Peyer's patch (tissue), 4 donors: ENCODE measurements around the gene HS3ST1. TPM values are rescaled to one million over a fixed set of nuclear protein-coding genes. Genes with fewer than 3 reads are reported as not detected.
A peak's percentile ranks its signal among the peaks of the same experiment; 100 is the strongest.

Experiments
- DNase-seq, 3 donors: peaks; one replicate each; pipeline ENCODE4 v3.0.0-alpha.2; 2017 to 2019
- H3K27ac ChIP-seq, 4 donors: fragments of 200-600 bp; sonication (generic); one replicate each; pipeline ENCODE4 v1.5.1; 2016 to 2019
- H3K27me3 ChIP-seq, 2 donors: fragments of 200-600 bp; sonication (generic); one replicate each; pipeline ENCODE4 v1.5.1; 2019
- H3K36me3 ChIP-seq, 3 donors: fragments of 200-600 bp; sonication (generic); one replicate each; pipeline ENCODE4 v1.5.1; 2016 to 2019
- H3K4me1 ChIP-seq, 4 donors: fragments of 200-600 bp; sonication (generic); one replicate each; pipeline ENCODE4 v1.5.1; 2016 to 2019
- H3K4me3 ChIP-seq, 4 donors: fragments of 200-600 bp; sonication (generic); 1 replicate in 3 of 4; 2 replicates in 1 of 4; pipeline ENCODE4 v1.5.1; 2016 to 2019; ENCODE audit warnings: mild to moderate bottlenecking in 1 of 4
- H3K9me3 ChIP-seq, 4 donors: fragments of 200-600 bp; sonication (generic); one replicate each; pipeline ENCODE4 v1.5.1; 2016 to 2019; ENCODE audit warnings: mild to moderate bottlenecking in 1 of 4
- POLR2A ChIP-seq, 2 donors: fragments of 450-650 bp; IDR thresholded peaks; one replicate each; pipeline ENCODE4 v1.5.1; 2017; ENCODE audit warnings: antibody characterized with exemption in 2 of 2, mild to moderate bottlenecking in 2 of 2, moderate library complexity in 2 of 2
- total RNA-seq, 4 donors: library from RNA; depleted of rRNA; stranded (reverse); fragments of >200 nt; gene quantifications; one replicate each; pipeline ENCODE4 v1.1.0, GENCODE V29; 2016
- TF ChIP-seq, protein P1 (sequence below), 6 experiments: fragments of 450-650 bp in 4 of 6; fragments of 200-600 bp in 2 of 6; sonication (generic) in 1 of 6; IDR thresholded peaks; one replicate each; pipeline ENCODE4 v1.5.1; 2017 to 2019; ENCODE audit warnings: antibody characterized with exemption in 6 of 6, mild to moderate bottlenecking in 3 of 6, moderate library complexity in 1 of 6

The HS3ST1 gene
- 10 to 100 TPM in 1 of 4 donors, 1 to 10 TPM in 3; 1.3 to 15.9 (median 3.0) TPM for total RNA-seq

DNA sequence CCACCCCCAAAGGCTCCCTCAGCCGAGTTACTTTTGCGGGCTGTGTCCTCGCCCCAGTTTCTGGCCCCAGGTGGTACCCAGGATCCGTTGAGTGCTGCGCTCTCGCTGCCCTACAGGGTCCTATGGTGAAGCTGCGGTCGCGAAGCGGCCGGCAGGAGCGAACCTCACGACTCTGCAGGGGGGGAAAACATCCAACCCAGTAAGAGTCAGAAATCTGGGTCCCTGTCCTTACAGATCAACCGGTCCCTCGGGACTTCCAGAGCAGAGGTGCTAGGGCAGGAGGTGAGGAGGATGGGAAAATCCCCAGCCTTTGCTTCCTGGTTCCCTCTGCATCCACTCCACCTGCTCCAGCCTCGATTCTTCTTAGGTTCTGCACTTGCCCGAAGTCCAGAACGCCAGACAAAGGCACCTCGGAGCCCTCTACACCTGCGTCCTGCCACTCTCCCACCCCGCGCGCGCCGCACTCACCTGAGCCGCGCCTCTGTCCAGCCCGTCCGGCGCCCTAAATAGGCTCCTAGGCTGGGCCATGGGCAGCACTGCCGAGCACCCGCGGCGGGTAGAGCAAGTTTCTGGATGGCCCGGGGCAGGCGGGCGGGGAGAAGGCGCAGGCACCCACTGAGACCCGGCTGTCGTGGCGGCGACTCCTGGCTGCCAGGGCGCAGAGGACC lies at the start of gene HS3ST1:
TSS of gene HS3ST1 (minus strand) at position 664 of the 668 bp plus-strand sequence. CDS start 28,889 bp downstream, outside the sequence.
- Histone ChIP-seq H3K36me3 (no peaks in the 10 kb centered on the region), H3K4me3 (peak within 1 kb of the TSS; percentile 54 to 76 (median 67)), H3K27ac (peak within 1 kb of the TSS; percentile 74 to 93 (median 82)), H3K4me1 (peaks cover 0 to 13% (median 0%) of the 10 kb centered on the region in 4 donors), H3K27me3 (no peaks in the 10 kb centered on the region), H3K9me3 (no peaks in the 10 kb centered on the region)
- peak in 1 of 3 donors; percentile 28 for DNase-seq
- TF ChIP-seq POLR2A (IDR thresholded peaks at IDR 0.05), result no peak
- TF ChIP-seq, protein P1, sequence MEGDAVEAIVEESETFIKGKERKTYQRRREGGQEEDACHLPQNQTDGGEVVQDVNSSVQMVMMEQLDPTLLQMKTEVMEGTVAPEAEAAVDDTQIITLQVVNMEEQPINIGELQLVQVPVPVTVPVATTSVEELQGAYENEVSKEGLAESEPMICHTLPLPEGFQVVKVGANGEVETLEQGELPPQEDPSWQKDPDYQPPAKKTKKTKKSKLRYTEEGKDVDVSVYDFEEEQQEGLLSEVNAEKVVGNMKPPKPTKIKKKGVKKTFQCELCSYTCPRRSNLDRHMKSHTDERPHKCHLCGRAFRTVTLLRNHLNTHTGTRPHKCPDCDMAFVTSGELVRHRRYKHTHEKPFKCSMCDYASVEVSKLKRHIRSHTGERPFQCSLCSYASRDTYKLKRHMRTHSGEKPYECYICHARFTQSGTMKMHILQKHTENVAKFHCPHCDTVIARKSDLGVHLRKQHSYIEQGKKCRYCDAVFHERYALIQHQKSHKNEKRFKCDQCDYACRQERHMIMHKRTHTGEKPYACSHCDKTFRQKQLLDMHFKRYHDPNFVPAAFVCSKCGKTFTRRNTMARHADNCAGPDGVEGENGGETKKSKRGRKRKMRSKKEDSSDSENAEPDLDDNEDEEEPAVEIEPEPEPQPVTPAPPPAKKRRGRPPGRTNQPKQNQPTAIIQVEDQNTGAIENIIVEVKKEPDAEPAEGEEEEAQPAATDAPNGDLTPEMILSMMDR (IDR thresholded peaks at IDR 0.05), result no peak

GRCh38 chr4:11475871-11476270 lies 47.2 kb upstream of the HS3ST1 start:
- Histone ChIP-seq H3K27ac (no peak overlapping the region), H3K4me3 (no peak overlapping the region), H3K36me3 (no peaks in the 10 kb centered on the region), H3K9me3 (no peaks in the 10 kb centered on the region), H3K27me3 (no peaks in the 10 kb centered on the region), H3K4me1 (no peaks in the 10 kb centered on the region)
- TF ChIP-seq, protein P1 (IDR thresholded peaks at IDR 0.05), result no peak
- no peak for TF ChIP-seq POLR2A (IDR thresholded peaks at IDR 0.05)
- no peak for DNase-seq

GRCh38 chr4:11474146-11474545 lies 45.5 kb upstream of the HS3ST1 start:
- no peaks in the 10 kb centered on the region for H3K36me3 ChIP-seq
- no peaks in the 10 kb centered on the region for H3K9me3 ChIP-seq
- DNase-seq, result no peak
- TF ChIP-seq POLR2A (IDR thresholded peaks at IDR 0.05), result no peak
- TF ChIP-seq, protein P1 (IDR thresholded peaks at IDR 0.05), result no peak
- H3K27me3 ChIP-seq, result no peaks in the 10 kb centered on the region
- no peak overlapping the region for H3K4me3 ChIP-seq
- H3K27ac ChIP-seq, result no peak overlapping the region
- no peaks in the 10 kb centered on the region for H3K4me1 ChIP-seq

DNA sequence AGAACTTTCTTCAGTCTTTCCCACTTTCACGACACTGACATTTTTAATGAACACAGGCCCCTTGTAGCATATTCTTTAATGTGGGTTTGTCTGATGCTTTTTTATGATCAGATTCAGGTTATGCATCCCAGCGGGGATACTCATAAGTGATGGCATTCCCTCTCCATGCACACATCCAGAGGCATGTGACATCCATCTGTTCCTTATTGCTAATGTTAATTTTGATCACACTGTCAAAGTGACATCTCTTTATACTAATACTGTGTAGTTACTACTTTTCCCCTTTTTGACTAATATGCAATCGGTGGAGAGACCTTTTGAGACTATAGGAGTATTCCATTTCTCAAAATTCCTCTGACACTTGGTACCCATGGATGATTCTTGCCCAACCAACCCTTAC lies 43.8 kb upstream of the HS3ST1 start:
- Histone ChIP-seq H3K9me3 (no peaks in the 10 kb centered on the region), H3K27ac (peak overlapping the region in 1 of 4 donors; percentile 19), H3K27me3 (no peaks in the 10 kb centered on the region), H3K4me1 (no peaks in the 10 kb centered on the region), H3K4me3 (no peak overlapping the region), H3K36me3 (no peaks in the 10 kb centered on the region)
- TF ChIP-seq, protein P1 (IDR thresholded peaks at IDR 0.05), result no peak
- TF ChIP-seq POLR2A (IDR thresholded peaks at IDR 0.05), result no peak
- DNase-seq, result no peak

- H3K27me3 ChIP-seq, result no peaks in the 10 kb centered on the region
- H3K36me3 ChIP-seq, result no peaks in the 10 kb centered on the region
- H3K9me3 ChIP-seq, result no peaks in the 10 kb centered on the region
- H3K4me1 ChIP-seq, result no peaks in the 10 kb centered on the region
- no peak for TF ChIP-seq POLR2A (IDR thresholded peaks at IDR 0.05)
- TF ChIP-seq, protein P1 (IDR thresholded peaks at IDR 0.05), result no peak
- peak in 2 of 3 donors; percentile 80 to 84 for DNase-seq
- H3K4me3 ChIP-seq, result peak overlapping the region in 1 of 4 donors; percentile 22
- H3K27ac ChIP-seq, result peak overlapping the region; percentile 24 to 66 (median 40)
These were observed 42.9 kb upstream of the HS3ST1 start for GRCh38 chr4:11471618-11472017.
